ENCODE measurements around the gene SIRT1.

SIRT1 gene

GRCh38 chr10:67921065-67921464, 36.6 kb downstream of the SIRT1 start:
- Histone ChIP-seq H3K27me3 (no peaks in the 10 kb centered on the region), H3K4me3 (ENCODE audit: low read depth, low read length) (no peak overlapping the region), H3K4me1 (no peaks in the 10 kb centered on the region), H3K36me3 (peaks cover 20% of the 10 kb centered on the region), H3K9me3 (no peaks in the 10 kb centered on the region)
- no peak for TF ChIP-seq CTCF (IDR thresholded peaks at IDR 0.05; ENCODE audit: low read depth, low read length)
- no peak for DNase-seq

GRCh38 chr10:67923551-67923950, 39.1 kb downstream of the SIRT1 start:
- TF ChIP-seq CTCF (IDR thresholded peaks at IDR 0.05; ENCODE audit: low read depth, low read length), result no peak
- H3K27me3 ChIP-seq, result no peaks in the 10 kb centered on the region
- no peaks in the 10 kb centered on the region for H3K9me3 ChIP-seq
- DNase-seq, result no peak
- H3K4me3 ChIP-seq (ENCODE audit: low read depth, low read length), result no peak overlapping the region
- H3K4me1 ChIP-seq, result no peaks in the 10 kb centered on the region
- peaks cover 11% of the 10 kb centered on the region for H3K36me3 ChIP-seq

DNA sequence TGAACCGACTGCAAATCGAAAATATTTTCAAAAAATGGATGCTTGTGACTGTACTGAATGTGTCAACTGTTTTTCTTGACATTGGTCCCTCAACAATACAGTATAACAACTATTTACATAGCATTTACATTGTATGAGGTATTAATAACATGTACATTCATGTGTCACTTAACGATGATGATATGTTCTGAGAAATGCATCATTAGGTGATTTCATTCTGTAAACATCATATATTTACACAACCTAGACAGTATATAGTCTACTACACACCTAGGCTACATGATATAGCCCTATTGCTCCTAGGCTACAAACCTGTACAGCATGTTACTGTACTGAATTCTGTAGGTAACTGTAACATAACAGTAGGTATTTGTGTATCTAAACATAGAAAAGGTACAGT, 39.7 kb downstream of the SIRT1 start:
- H3K36me3 ChIP-seq, result peaks cover 5% of the 10 kb centered on the region; the same call in 1 of the 2 replicates
- no peaks in the 10 kb centered on the region for H3K4me1 ChIP-seq
- no peak for TF ChIP-seq CTCF (IDR thresholded peaks at IDR 0.05; ENCODE audit: low read depth, low read length)

DNA sequence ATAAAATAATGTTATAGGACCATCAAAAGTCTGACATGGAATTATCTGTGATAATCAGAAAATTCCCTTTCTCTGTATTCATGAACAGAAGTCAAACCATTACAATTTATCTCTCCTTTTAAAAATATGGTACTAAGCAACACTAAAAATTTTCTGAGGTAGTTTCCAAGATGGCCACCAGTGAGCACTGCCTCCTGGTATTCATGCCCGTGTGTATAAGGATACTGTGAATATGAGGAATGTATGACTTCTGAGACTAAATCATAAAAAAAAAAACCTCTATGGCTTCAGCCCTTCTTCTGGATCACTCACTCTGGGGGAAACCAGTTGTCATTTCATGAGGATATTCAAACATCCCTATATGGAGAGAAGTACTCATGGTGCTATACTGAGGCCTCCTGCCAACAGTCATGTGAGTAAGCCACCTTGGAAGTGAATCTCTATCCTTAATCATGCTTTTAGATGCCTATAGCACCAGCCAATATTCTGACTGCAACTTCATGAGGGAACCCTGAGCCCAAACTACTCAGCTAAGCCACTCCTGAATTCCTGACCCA, 41.1 kb downstream of the SIRT1 start:
- Histone ChIP-seq H3K36me3 (peaks cover 9% of the 10 kb centered on the region; the same call in 1 of the 2 replicates), H3K4me3 (ENCODE audit: low read depth, low read length) (no peak overlapping the region), H3K4me1 (no peaks in the 10 kb centered on the region), H3K9me3 (no peaks in the 10 kb centered on the region), H3K27me3 (no peaks in the 10 kb centered on the region)
- no peak for TF ChIP-seq CTCF (IDR thresholded peaks at IDR 0.05; ENCODE audit: low read depth, low read length)
- no peak for DNase-seq

More for the DNA sequence above, 39.7 kb downstream of the SIRT1 start:
- Histone ChIP-seq H3K9me3 (no peaks in the 10 kb centered on the region), H3K27me3 (no peaks in the 10 kb centered on the region), H3K4me3 (ENCODE audit: low read depth, low read length) (no peak overlapping the region)
- no peak for DNase-seq

GRCh38 chr10:67926951-67927350, 42.5 kb downstream of the SIRT1 start:
- Histone ChIP-seq H3K36me3 (peaks cover 11% of the 10 kb centered on the region; the same call in 1 of the 2 replicates), H3K4me3 (ENCODE audit: low read depth, low read length) (no peak overlapping the region)

More at GRCh38 chr10:67926951-67927350, 42.5 kb downstream of the SIRT1 start:
- no peak for DNase-seq
- H3K27me3 ChIP-seq, result no peaks in the 10 kb centered on the region
- H3K9me3 ChIP-seq, result no peaks in the 10 kb centered on the region
- no peak for TF ChIP-seq CTCF (IDR thresholded peaks at IDR 0.05; ENCODE audit: low read depth, low read length)
- no peaks in the 10 kb centered on the region for H3K4me1 ChIP-seq
